H1 (cell line): ENCODE data around the gene PRDM5. TPM values are rescaled to one million over a fixed set of nuclear protein-coding genes. Genes with fewer than 3 reads are reported as not detected.

Experiments
- CTCF ChIA-PET: fragments of 300-600 bp; sonication (Branson Sonifier 250); formaldehyde crosslinking; loops from one replicate; lab custom pipeline; 2021; ENCODE audit not compliant: partially characterized antibody; lab: Charles Lee
- POLR2A ChIA-PET: fragments of 300-600 bp; sonication (Branson Sonifier 250); formaldehyde crosslinking; loops from one replicate; lab custom pipeline; 2021; ENCODE audit warnings: inconsistent platforms; ENCODE audit not compliant: partially characterized antibody; lab: Charles Lee
- DNase-seq, 2 experiments: peaks; one replicate each; pipeline versions ENCODE4 v3.0.0 to v3.0.0-alpha.2; 2010 to 2022; ENCODE audit warnings: low spot score in 2 of 2, low read depth in 1 of 2, mixed read lengths in 1 of 2
- FAIRE-seq: peaks from 2 replicates; lab custom pipeline; 2011; peaks lifted over from hg19 to GRCh38; lab: Jason Lieb, UNC
- H2AFZ ChIP-seq: 2 replicates; pipeline ENCODE4 v1.8.1; 2012; ENCODE audit warnings: low read length, inconsistent platforms
- H2AK5ac ChIP-seq: 2 replicates; pipeline ENCODE4 v1.6.1; 2013; ENCODE audit warnings: low read depth, low read length
- H2BK120ac ChIP-seq: replicated peaks from 2 replicates; pipeline ENCODE3; 2013; ENCODE audit warnings: low read depth, low read length, inconsistent platforms
- H2BK12ac ChIP-seq: 2 replicates; pipeline ENCODE4 v1.6.1; 2013; ENCODE audit warnings: low read depth, low read length
- H2BK15ac ChIP-seq: 2 replicates; pipeline ENCODE4 v1.6.1; 2013; ENCODE audit warnings: low read length
- H2BK20ac ChIP-seq: 2 replicates; pipeline ENCODE4 v1.6.1; 2013; ENCODE audit warnings: low read length
- H2BK5ac ChIP-seq: 2 replicates; pipeline ENCODE4 v1.6.1; 2013; ENCODE audit warnings: low read depth, low read length
- H3K14ac ChIP-seq: 2 replicates; pipeline ENCODE4 v1.6.1; 2013; ENCODE audit warnings: inconsistent platforms; ENCODE audit not compliant: insufficient read length
- H3K18ac ChIP-seq: 2 replicates; pipeline ENCODE4 v1.6.1; 2013; ENCODE audit warnings: low read length; ENCODE audit errors: extremely low read depth
- H3K23ac ChIP-seq: 2 replicates; pipeline ENCODE4 v1.6.1; 2013; ENCODE audit warnings: inconsistent platforms; ENCODE audit not compliant: insufficient read length
- H3K23me2 ChIP-seq: 2 replicates; pipeline ENCODE4 v1.6.1; 2013; ENCODE audit warnings: low read depth, low read length
- H3K27ac ChIP-seq: 2 replicates; pipeline ENCODE4 v1.6.1; 2011; ENCODE audit warnings: low read depth, low read length, inconsistent platforms
- H3K27me3 ChIP-seq, 4 experiments: replicated peaks in 1 of 4; 1 replicate in 1 of 4; 2 replicates in 3 of 4; pipeline versions ENCODE4 v1.6.1 to v1.8.1; 2011 to 2013; ENCODE audit warnings: low read length in 3 of 4, mild to moderate bottlenecking in 3 of 4, inconsistent platforms in 2 of 4, mixed read lengths in 2 of 4, moderate library complexity in 1 of 4; ENCODE audit not compliant: control insufficient read depth in 3 of 4, insufficient read depth in 3 of 4; ENCODE audit errors: extremely low read depth in 1 of 4
- H3K36me3 ChIP-seq, 4 experiments: 2 replicates each; pipeline versions ENCODE4 v1.6.1 to v1.8.1; 2011 to 2013; ENCODE audit warnings: mild to moderate bottlenecking in 4 of 4, low read length in 3 of 4, moderate library complexity in 2 of 4, control low read depth in 1 of 4, inconsistent platforms in 1 of 4; ENCODE audit not compliant: insufficient read depth in 4 of 4, control insufficient read depth in 2 of 4
- H3K4ac ChIP-seq: replicated peaks from 2 replicates; pipeline ENCODE3; 2013; ENCODE audit warnings: low read length, low read depth, mixed read lengths, inconsistent platforms; ENCODE audit not compliant: insufficient read length
- H3K4me1 ChIP-seq, 4 experiments: replicated peaks in 1 of 4; 1 replicate in 1 of 4; 2 replicates in 3 of 4; pipeline versions ENCODE4 v1.6.1 to v1.8.1; 2011 to 2013; ENCODE audit warnings: low read length in 3 of 4, inconsistent platforms in 2 of 4, mixed read lengths in 1 of 4; ENCODE audit not compliant: insufficient read depth in 4 of 4, control insufficient read depth in 3 of 4
- H3K4me2 ChIP-seq, 2 experiments: 2 replicates each; pipeline versions ENCODE4 v1.6.1 to v1.8.1; 2011 to 2013; ENCODE audit warnings: low read depth in 2 of 2, low read length in 2 of 2, control low read depth in 1 of 2, inconsistent platforms in 1 of 2, mild to moderate bottlenecking in 1 of 2; ENCODE audit not compliant: insufficient read depth in 1 of 2
- H3K4me3 ChIP-seq, 4 experiments: fragments of 200-600, 300-600 bp in 1 of 4; sonication (generic), shearing (Covaris generic), sonication (Bioruptor Twin) in 1 of 4; 2 replicates each; pipeline versions ENCODE4 v1.5.1 to v1.8.1; 2011 to 2016; ENCODE audit warnings: low read length in 4 of 4, low read depth in 3 of 4, control low read depth in 2 of 4, inconsistent platforms in 2 of 4, mild to moderate bottlenecking in 2 of 4, mixed read lengths in 1 of 4, moderate library complexity in 1 of 4; ENCODE audit not compliant: insufficient read depth in 2 of 4; ENCODE audit errors: extremely low read depth in 1 of 4
- H3K56ac ChIP-seq: replicated peaks from 2 replicates; pipeline ENCODE3; 2013; ENCODE audit warnings: low read depth, mild to moderate bottlenecking, mixed read lengths, low read length, inconsistent platforms; ENCODE audit not compliant: insufficient read length
- H3K79me1 ChIP-seq: 2 replicates; pipeline ENCODE4 v1.6.1; 2013; ENCODE audit warnings: low read depth, low read length, control low read depth
- H3K79me2 ChIP-seq, 2 experiments: 2 replicates each; pipeline versions ENCODE4 v1.6.1 to v1.8.1; 2012 to 2013; ENCODE audit warnings: low read length in 2 of 2, mild to moderate bottlenecking in 2 of 2, inconsistent platforms in 1 of 2; ENCODE audit not compliant: insufficient read depth in 2 of 2, control insufficient read depth in 1 of 2
- H3K9ac ChIP-seq, 4 experiments: replicated peaks in 1 of 4; 1 replicate in 1 of 4; 2 replicates in 3 of 4; pipeline versions ENCODE4 v1.6.1 to v1.8.1; 2011 to 2013; ENCODE audit warnings: low read depth in 3 of 4, low read length in 3 of 4, control low read depth in 2 of 4, mild to moderate bottlenecking in 2 of 4, moderate library complexity in 2 of 4, inconsistent platforms in 1 of 4; ENCODE audit errors: extremely low read depth in 1 of 4
- H3K9me3 ChIP-seq, 2 experiments: 2 replicates each; pipeline versions ENCODE4 v1.6.1 to v1.8.1; 2012 to 2013; ENCODE audit warnings: mild to moderate bottlenecking in 2 of 2, moderate library complexity in 2 of 2, control low read depth in 1 of 2, inconsistent platforms in 1 of 2, low read depth in 1 of 2, low read length in 1 of 2, mixed read lengths in 1 of 2; ENCODE audit not compliant: insufficient read depth in 2 of 2
- H4K20me1 ChIP-seq, 2 experiments: replicated peaks in 1 of 2; 2 replicates each; pipeline versions ENCODE3 to v1.8.1; 2011 to 2013; ENCODE audit warnings: inconsistent platforms in 2 of 2, low read length in 2 of 2, mild to moderate bottlenecking in 1 of 2; ENCODE audit not compliant: insufficient read depth in 2 of 2, control insufficient read depth in 1 of 2
- H4K5ac ChIP-seq: 2 replicates; pipeline ENCODE4 v1.6.1; 2013; ENCODE audit warnings: low read length, low read depth, mixed read lengths, inconsistent platforms; ENCODE audit not compliant: insufficient read length
- H4K8ac ChIP-seq: 2 replicates; pipeline ENCODE4 v1.8.0; 2013; ENCODE audit warnings: mild to moderate bottlenecking, moderate library complexity, low read length, inconsistent platforms; ENCODE audit not compliant: insufficient read depth; ENCODE audit errors: extremely low read depth
- H4K91ac ChIP-seq: replicated peaks from 2 replicates; pipeline ENCODE3; 2013; ENCODE audit warnings: low read length, mixed read lengths, inconsistent platforms; ENCODE audit not compliant: insufficient read length
- ATF2 ChIP-seq: IDR thresholded peaks from 2 replicates; pipeline ENCODE4 v1.6.1; 2012; ENCODE audit warnings: low read length, inconsistent platforms
- CBX8 ChIP-seq: fragments of 300-800, 300-1000 bp; sonication (generic); IDR thresholded peaks from 2 replicates; pipeline ENCODE4 v1.7.1; 2016; ENCODE audit warnings: low read depth, low read length, borderline replicate concordance
- KDM1A ChIP-seq: fragments of 200-600, 300-600 bp; sonication (generic); IDR thresholded peaks from 2 replicates; pipeline ENCODE4 v1.7.1; 2016; ENCODE audit warnings: mild to moderate bottlenecking, low read length, borderline replicate concordance
- KDM5A ChIP-seq: fragments of 200-600 bp; IDR thresholded peaks from 2 replicates; pipeline ENCODE4 v1.7.1; 2012; ENCODE audit warnings: mild to moderate bottlenecking, low read length, inconsistent platforms, mixed read lengths
- NANOG ChIP-seq: IDR thresholded peaks from 2 replicates; pipeline ENCODE4 v1.6.1; 2011; ENCODE audit warnings: low read length, low read depth, mild to moderate bottlenecking, inconsistent platforms; ENCODE audit not compliant: insufficient read depth, poor library complexity, severe bottlenecking
- PHF8 ChIP-seq: fragments of 200-600 bp; sonication (generic); conservative IDR thresholded peaks from 2 replicates; pipeline ENCODE4 v1.7.1; 2012; ENCODE audit warnings: low read depth, mild to moderate bottlenecking, inconsistent platforms, low read length, moderate library complexity
- POLR2AphosphoS5 ChIP-seq: IDR thresholded peaks from 2 replicates; pipeline ENCODE4 v1.6.1; 2011; ENCODE audit warnings: low read depth, low read length
- SIRT6 ChIP-seq: IDR thresholded peaks from one replicate; pipeline ENCODE4 v1.7.1; 2012; ENCODE audit warnings: low read length, inconsistent platforms
- SP1 ChIP-seq: IDR thresholded peaks from 2 replicates; pipeline ENCODE4 v1.6.1; 2011; ENCODE audit warnings: low read depth, low read length
- TAF1 ChIP-seq: IDR thresholded peaks from 2 replicates; pipeline ENCODE4 v1.6.1; 2011; ENCODE audit warnings: mild to moderate bottlenecking, low read depth, low read length
- TEAD4 ChIP-seq: IDR thresholded peaks from 2 replicates; pipeline ENCODE4 v1.6.1; 2012; ENCODE audit warnings: low read depth, low read length, inconsistent platforms, mixed read lengths
- USF2 ChIP-seq: IDR thresholded peaks from 2 replicates; pipeline ENCODE4 v1.6.1; 2011; ENCODE audit warnings: low read length, improper control_type of control experiment
- polyA plus RNA-seq, 7 experiments: library from polyadenylated mRNA; depleted of rRNA in 3 of 7; stranded (reverse) in 5 of 7; unstranded in 2 of 7; fragments of >200 nt in 5 of 7; fragments of 200-250 nt in 2 of 7; gene quantifications; 1 replicate in 5 of 7; 2 replicates in 1 of 7; 4 replicates in 1 of 7; pipeline versions ENCODE4 v1.2.1 to v1.2.3, GENCODE V29; 2011 to 2013; ENCODE audit warnings: missing spikeins in 2 of 7, mixed read lengths in 2 of 7
- total RNA-seq: library from RNA; stranded (reverse); fragmentation: NEBNext Ultra II Directional; extraction: Animal tissue kit (Norgen Biotek cat#: 25700); gene quantifications from 2 replicates; pipeline ENCODE4 v1.2.1, GENCODE V29; 2021

Gene PRDM5
- total and polyA plus RNA-seq, 2 of the 8 experiments (the other 6 are each of a cell fraction or from before 2014, with no cell fraction given), result 8.2 to 23.4 TPM

DNA sequence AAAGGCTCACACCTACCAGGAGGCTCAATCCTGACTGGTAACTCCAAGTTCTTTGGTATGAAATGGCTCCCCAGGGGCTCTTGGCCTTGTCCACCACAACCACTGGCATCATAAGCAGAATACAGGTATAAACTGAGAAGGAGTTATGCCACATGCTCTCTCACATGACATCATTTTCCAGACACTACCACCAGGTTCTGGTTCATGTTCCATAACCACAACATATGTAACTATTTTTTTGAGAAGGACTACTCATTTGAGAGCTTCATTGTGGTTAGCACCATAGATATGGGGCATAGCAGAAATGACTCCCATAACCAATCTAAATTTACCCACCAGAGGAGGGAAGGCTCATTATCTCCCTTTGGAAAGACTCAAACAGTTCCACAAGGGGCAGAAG, 19.6 kb downstream of the PRDM5 start:
- H3K4me1 ChIP-seq, result no peaks in the 10 kb centered on the region
- no peak overlapping the region for H2BK20ac ChIP-seq
- no peak for FAIRE-seq
- H3K36me3 ChIP-seq, result peaks cover 0 to 12% (median 5%) of the 10 kb centered on the region in 4 experiments; a peak in 5 of 8 replicates
- no peak overlapping the region for H4K5ac ChIP-seq
- no peak overlapping the region for H3K4me2 ChIP-seq
- no peak overlapping the region for H3K23ac ChIP-seq
- no peak overlapping the region for H3K27ac ChIP-seq
- H3K4ac ChIP-seq, result no peak overlapping the region
- DNase-seq, result no peak
- H2BK120ac ChIP-seq, result no peak overlapping the region
- POLR2A ChIA-PET, result interaction anchor here (0.9 kb wide), 1 partner anchor 25 kb away, joined by 4 read pairs; no protein-coding TSS in a partner anchor
- H2BK5ac ChIP-seq, result no peak overlapping the region
- H2BK15ac ChIP-seq, result no peak overlapping the region
- H3K79me1 ChIP-seq, result no peaks in the 10 kb centered on the region; the same call in 1 of the 2 replicates
- H4K91ac ChIP-seq, result no peak overlapping the region
- no peak overlapping the region for H3K56ac ChIP-seq
- H3K9me3 ChIP-seq, result no peaks in the 10 kb centered on the region
- H2BK12ac ChIP-seq, result no peak overlapping the region
- H3K27me3 ChIP-seq, result no peaks in the 10 kb centered on the region
- H3K79me2 ChIP-seq, result peaks cover 0 to 7% of the 10 kb centered on the region in 2 experiments; a peak in 1 of 4 replicates
- no peaks in the 10 kb centered on the region for H3K23me2 ChIP-seq
- no peak overlapping the region for H3K9ac ChIP-seq
- H4K8ac ChIP-seq, result no peak overlapping the region
- no peak overlapping the region for H3K4me3 ChIP-seq
- H2AFZ ChIP-seq, result no peak overlapping the region
- H3K14ac ChIP-seq, result no peak overlapping the region
- no peak overlapping the region for H3K18ac ChIP-seq
- H2AK5ac ChIP-seq, result no peak overlapping the region
- H4K20me1 ChIP-seq, result no peaks in the 10 kb centered on the region
- CTCF ChIA-PET, result no interaction called here
- TF ChIP-seq USF2 (no peak), SP1 (no peak), KDM1A (no peak), KDM5A (no peak), SIRT6 (no peak), POLR2AphosphoS5 (no peak), TEAD4 (no peak), TAF1 (no peak), ATF2 (no peak), CBX8 (no peak), PHF8 (no peak), NANOG (no peak)
